HCT116 (cell line): Measurements from ENCODE around the gene TRIM77.
"Not testable (repeated sequence)": the region's sequence is repeated elsewhere in the genome, so short reads cannot be mapped to it uniquely, and the experiment has no call there.

ENCODE experiments used
- EZH2 ChIP-seq: fragments of 200-600 bp; sonication (generic); IDR thresholded peaks from 2 replicates; pipeline ENCODE4 v1.6.1; 2017; ENCODE audit warnings: antibody characterized with exemption, mixed run types
- ZNF274 ChIP-seq: fragments of 200-500 bp; sonication (Bioruptor generic); IDR thresholded peaks from 2 replicates; pipeline ENCODE4 v1.6.1; 2014; ENCODE audit warnings: mild to moderate bottlenecking, low read depth, low read length, inconsistent platforms

- not testable (repeated sequence) for TF ChIP-seq EZH2, ZNF274
These were observed 40.7 kb downstream of the TRIM77 start for GRCh38 chr11:89750822-89751221.
